Measurements from ENCODE around the gene KIF15.
A peak's percentile ranks its signal among the peaks of the same experiment; 100 is the strongest.

Gene KIF15

DNA sequence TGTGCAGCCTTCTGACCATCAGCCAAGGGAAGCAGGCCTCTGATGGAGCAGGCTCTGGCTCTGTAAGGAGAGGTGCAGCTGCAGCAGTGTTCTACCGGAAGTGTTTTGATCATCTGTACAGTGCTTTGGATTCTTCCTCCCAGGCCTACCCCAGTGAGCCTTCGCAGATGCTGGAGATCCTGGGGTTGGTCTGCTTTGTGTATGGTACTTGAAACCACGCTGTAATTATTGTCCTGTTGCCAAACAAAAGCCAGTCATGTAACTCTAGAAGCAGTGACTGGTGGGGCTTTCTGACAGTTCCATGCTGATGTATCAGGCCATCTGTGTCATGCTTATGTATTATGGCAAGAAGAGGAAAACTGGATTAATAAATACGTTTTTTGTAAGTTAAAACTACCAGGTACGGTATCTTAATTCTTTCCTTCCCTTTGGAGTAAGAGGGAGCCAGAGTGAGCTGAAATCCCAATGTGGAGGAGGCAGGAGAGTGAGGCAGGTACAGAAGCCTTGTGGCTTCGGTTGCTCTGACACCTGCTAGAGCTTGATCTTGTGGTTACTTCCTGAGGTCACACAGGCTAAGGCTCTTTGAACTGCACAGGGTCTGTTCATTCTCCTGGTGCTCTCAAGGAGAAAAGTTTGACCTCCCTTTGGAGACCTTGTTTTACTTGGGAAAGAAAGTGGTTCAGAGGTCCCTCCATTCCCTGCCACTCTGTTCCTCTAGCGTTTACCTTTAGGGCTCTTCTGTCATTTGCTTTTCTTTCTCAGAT lies 103.9 kb downstream of the KIF15 start:
- TF ChIP-seq, protein P1, sequence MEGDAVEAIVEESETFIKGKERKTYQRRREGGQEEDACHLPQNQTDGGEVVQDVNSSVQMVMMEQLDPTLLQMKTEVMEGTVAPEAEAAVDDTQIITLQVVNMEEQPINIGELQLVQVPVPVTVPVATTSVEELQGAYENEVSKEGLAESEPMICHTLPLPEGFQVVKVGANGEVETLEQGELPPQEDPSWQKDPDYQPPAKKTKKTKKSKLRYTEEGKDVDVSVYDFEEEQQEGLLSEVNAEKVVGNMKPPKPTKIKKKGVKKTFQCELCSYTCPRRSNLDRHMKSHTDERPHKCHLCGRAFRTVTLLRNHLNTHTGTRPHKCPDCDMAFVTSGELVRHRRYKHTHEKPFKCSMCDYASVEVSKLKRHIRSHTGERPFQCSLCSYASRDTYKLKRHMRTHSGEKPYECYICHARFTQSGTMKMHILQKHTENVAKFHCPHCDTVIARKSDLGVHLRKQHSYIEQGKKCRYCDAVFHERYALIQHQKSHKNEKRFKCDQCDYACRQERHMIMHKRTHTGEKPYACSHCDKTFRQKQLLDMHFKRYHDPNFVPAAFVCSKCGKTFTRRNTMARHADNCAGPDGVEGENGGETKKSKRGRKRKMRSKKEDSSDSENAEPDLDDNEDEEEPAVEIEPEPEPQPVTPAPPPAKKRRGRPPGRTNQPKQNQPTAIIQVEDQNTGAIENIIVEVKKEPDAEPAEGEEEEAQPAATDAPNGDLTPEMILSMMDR (IDR thresholded peaks at IDR 0.05; ENCODE audit: control insufficient read depth, extremely low read depth, insufficient read depth), result no peak
- H3K4me3 ChIP-seq (ENCODE audit: low read depth, low read length), result no peak overlapping the region
- DNase-seq (ENCODE audit: low read depth), result no peak

- TF ChIP-seq, protein P1 (IDR thresholded peaks at IDR 0.05; ENCODE audit: control insufficient read depth, extremely low read depth, insufficient read depth), result no peak
- peak; percentile 90 for DNase-seq (ENCODE audit: low read depth)
- H3K4me3 ChIP-seq (ENCODE audit: low read depth, low read length), result no peak overlapping the region
These were observed 106.0 kb downstream of the KIF15 start for GRCh38 chr3:44867421-44868111.

- no peak overlapping the region for H3K4me3 ChIP-seq (ENCODE audit: low read depth, low read length)
- TF ChIP-seq, protein P1 (IDR thresholded peaks at IDR 0.05; ENCODE audit: control insufficient read depth, extremely low read depth, insufficient read depth), result no peak
- DNase-seq (ENCODE audit: low read depth), result peak; percentile 100
These were observed 108.9 kb downstream of the KIF15 start for GRCh38 chr3:44870375-44871061.

DNA sequence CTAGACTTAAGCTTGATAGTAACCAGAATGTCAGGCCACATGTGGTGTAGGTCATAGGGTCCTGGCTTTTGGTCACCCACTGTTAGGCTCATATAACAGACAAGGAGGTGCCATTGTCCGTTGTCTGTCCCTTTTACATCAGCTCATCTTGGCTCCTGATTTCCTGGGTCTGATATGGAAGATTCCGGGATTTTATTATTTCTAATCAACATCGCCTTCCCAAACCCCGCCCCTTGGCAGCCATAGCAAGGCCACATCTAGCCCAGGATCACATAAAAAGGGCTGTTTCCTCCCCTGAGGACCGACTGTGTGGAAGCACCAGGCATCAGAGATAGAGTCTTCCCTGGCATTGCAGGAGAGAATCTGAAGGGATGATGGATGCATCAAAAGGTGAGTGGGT lies 112.7 kb downstream of the KIF15 start, which contains the start of gene TGM4:
TSS of gene TGM4 (plus strand) at position 301 of the 400 bp plus-strand sequence. CDS start at position 372, 71 bp downstream.
- TF ChIP-seq, protein P1 (IDR thresholded peaks at IDR 0.05; ENCODE audit: control insufficient read depth, extremely low read depth, insufficient read depth), result no peak

GRCh38 chr3:44875596-44875995 lies 114.0 kb downstream of the KIF15 start:
- TF ChIP-seq, protein P1 (IDR thresholded peaks at IDR 0.05; ENCODE audit: control insufficient read depth, extremely low read depth, insufficient read depth), result no peak
- no peak for DNase-seq (ENCODE audit: low read depth)
- H3K4me3 ChIP-seq (ENCODE audit: low read depth, low read length), result no peak overlapping the region

More for the DNA sequence above, 112.7 kb downstream of the KIF15 start, which contains the start of gene TGM4:
- no peak for DNase-seq (ENCODE audit: low read depth)
- H3K4me3 ChIP-seq (ENCODE audit: low read depth, low read length), result no peak within 1 kb of the TSS

GRCh38 chr3:44877333-44877732 lies 115.7 kb downstream of the KIF15 start:
- TF ChIP-seq, protein P1 (IDR thresholded peaks at IDR 0.05; ENCODE audit: control insufficient read depth, extremely low read depth, insufficient read depth), result no peak
- H3K4me3 ChIP-seq (ENCODE audit: low read depth, low read length), result no peak overlapping the region
- no peak for DNase-seq (ENCODE audit: low read depth)

All from LNCaP clone FGC (cell line).